OCI-LY1 (cell line): ENCODE results near the gene CYBA.

ENCODE experiments used
- H2AFZ ChIP-seq: fragments of 200-600 bp; sonication (generic), shearing (Covaris generic); 2 replicates; pipeline ENCODE4 v1.6.0; 2014; ENCODE audit warnings: antibody characterized with exemption, mild to moderate bottlenecking, low read length
- H3F3A ChIP-seq: fragments of 200-600 bp; sonication (generic), shearing (Covaris generic); 2 replicates; pipeline ENCODE4 v1.6.0; 2014; ENCODE audit warnings: mild to moderate bottlenecking, antibody characterized with exemption, low read length, moderate library complexity; ENCODE audit not compliant: insufficient read depth
- H3K27ac ChIP-seq: fragments of 200-600 bp; sonication (generic); 2 replicates; pipeline ENCODE4 v1.5.1; 2014; ENCODE audit warnings: low read length, mixed run types, mild to moderate bottlenecking, low read depth; ENCODE audit not compliant: poor library complexity, severe bottlenecking
- H3K27me3 ChIP-seq: fragments of 200-600 bp; sonication (generic); 2 replicates; pipeline ENCODE4 v1.6.0; 2014; ENCODE audit warnings: antibody characterized with exemption, mild to moderate bottlenecking, low read length, moderate library complexity; ENCODE audit not compliant: insufficient read depth
- H3K36me3 ChIP-seq: fragments of 200-600 bp; sonication (generic); 2 replicates; pipeline ENCODE4 v1.6.1; 2014; ENCODE audit warnings: mild to moderate bottlenecking, antibody characterized with exemption, low read length, moderate library complexity, mixed read lengths; ENCODE audit not compliant: insufficient read depth
- H3K4me1 ChIP-seq: fragments of 200-600 bp; sonication (generic); 2 replicates; pipeline ENCODE4 v1.5.1; 2014; ENCODE audit warnings: mild to moderate bottlenecking, low read length, moderate library complexity; ENCODE audit not compliant: insufficient read depth, severe bottlenecking
- H3K4me2 ChIP-seq: fragments of 200-600 bp; sonication (generic), shearing (Covaris generic); 2 replicates; pipeline ENCODE4 v1.6.1; 2014; ENCODE audit warnings: low read length
- H3K4me3 ChIP-seq: fragments of 200-600 bp; sonication (generic); 2 replicates; pipeline ENCODE4 v1.5.1; 2014; ENCODE audit warnings: low read length, low read depth, mild to moderate bottlenecking, mixed read lengths; ENCODE audit not compliant: poor library complexity, severe bottlenecking
- H3K79me2 ChIP-seq: fragments of 200-600 bp; shearing (Covaris generic); 2 replicates; pipeline ENCODE4 v1.6.1; 2016; ENCODE audit warnings: mixed run types, low read length, mixed read lengths; ENCODE audit not compliant: insufficient read depth
- H3K9ac ChIP-seq: fragments of 200-600 bp; sonication (generic), shearing (Covaris generic); 2 replicates; pipeline ENCODE4 v1.6.1; 2014; ENCODE audit warnings: mild to moderate bottlenecking, low read length, mixed read lengths
- H3K9me2 ChIP-seq: fragments of 200-600 bp; sonication (generic), shearing (Covaris generic); 2 replicates; pipeline ENCODE4 v1.6.1; 2014; ENCODE audit warnings: low read depth, mild to moderate bottlenecking, low read length, mixed read lengths
- H3K9me3 ChIP-seq: fragments of 200-600 bp; shearing (Covaris generic); 2 replicates; pipeline ENCODE4 v1.6.1; 2014; ENCODE audit warnings: low read length, mixed read lengths
- H4K20me1 ChIP-seq: fragments of 200-600 bp; sonication (generic), shearing (Covaris generic); 2 replicates; pipeline ENCODE4 v1.6.0; 2016; ENCODE audit warnings: mild to moderate bottlenecking, low read length; ENCODE audit not compliant: insufficient read depth
- CTCF ChIP-seq: fragments of 200-600 bp; sonication (generic), shearing (Covaris generic); IDR thresholded peaks from 2 replicates; pipeline ENCODE4 v1.5.1; 2017; ENCODE audit warnings: mild to moderate bottlenecking, antibody characterized with exemption, low read length, moderate library complexity, mixed read lengths
- EZH2 ChIP-seq: fragments of 200-600 bp; sonication (generic), shearing (Covaris generic); IDR thresholded peaks from 2 replicates; pipeline ENCODE4 v1.8.0; 2017; ENCODE audit warnings: borderline replicate concordance, mixed run types, mild to moderate bottlenecking, antibody characterized with exemption, low read length, moderate library complexity, mixed read lengths

The CYBA gene

GRCh38 chr16:88635671-88636319 lies 15.1 kb downstream of the CYBA start:
- Histone ChIP-seq H3K4me1 (peaks cover 47% of the 10 kb centered on the region), H3K4me3 (no peak overlapping the region), H3K4me2 (no peak overlapping the region), H2AFZ (no peak overlapping the region), H3F3A (no peaks in the 10 kb centered on the region), H3K27ac (peak overlapping the region; percentile 25), H3K36me3 (peaks cover 17% of the 10 kb centered on the region), H3K9me3 (no peaks in the 10 kb centered on the region), H3K79me2 (no peaks in the 10 kb centered on the region), H3K27me3 (peaks cover 10% of the 10 kb centered on the region; the same call in 1 of the 2 replicates), H3K9ac (no peak overlapping the region), H3K9me2 (no peaks in the 10 kb centered on the region), H4K20me1 (no peaks in the 10 kb centered on the region)
- no peak for TF ChIP-seq EZH2
- no peak; the same call in 1 of the 2 replicates for TF ChIP-seq CTCF

GRCh38 chr16:88634994-88635670 lies 15.7 kb downstream of the CYBA start:
- Histone ChIP-seq H3K4me1 (peaks cover 47% of the 10 kb centered on the region), H3K9me3 (no peaks in the 10 kb centered on the region), H3K79me2 (no peaks in the 10 kb centered on the region), H3F3A (no peaks in the 10 kb centered on the region), H3K4me3 (peak overlapping the region; percentile 53), H3K36me3 (peaks cover 24% of the 10 kb centered on the region), H4K20me1 (no peaks in the 10 kb centered on the region), H3K9me2 (no peaks in the 10 kb centered on the region), H3K27ac (peak overlapping the region; percentile 25), H3K27me3 (peaks cover 7% of the 10 kb centered on the region; the same call in 1 of the 2 replicates), H2AFZ (no peak overlapping the region), H3K9ac (no peak overlapping the region; the same call in 1 of the 2 replicates), H3K4me2 (peak overlapping the region; percentile 61)
- no peak for TF ChIP-seq CTCF
- no peak for TF ChIP-seq EZH2

GRCh38 chr16:88634141-88634993 lies 16.5 kb downstream of the CYBA start:
- Histone ChIP-seq H4K20me1 (no peaks in the 10 kb centered on the region), H2AFZ (no peak overlapping the region), H3K4me3 (peak overlapping the region; percentile 53), H3K9me2 (no peaks in the 10 kb centered on the region), H3K9me3 (no peaks in the 10 kb centered on the region), H3K27ac (peak overlapping the region; percentile 50), H3K9ac (peak overlapping the region; percentile 34; the same call in 1 of the 2 replicates), H3K36me3 (peaks cover 31% of the 10 kb centered on the region), H3K4me1 (peaks cover 44% of the 10 kb centered on the region), H3K4me2 (peak overlapping the region; percentile 61), H3K27me3 (peaks cover 3% of the 10 kb centered on the region; the same call in 1 of the 2 replicates), H3F3A (no peaks in the 10 kb centered on the region), H3K79me2 (no peaks in the 10 kb centered on the region)
- TF ChIP-seq EZH2 (no peak), CTCF (no peak)
